T-cell (primary cell): ENCODE data around the gene VPS37C. TPM values are rescaled to one million over a fixed set of nuclear protein-coding genes. Genes with fewer than 3 reads are reported as not detected.
"Not testable (repeated sequence)": the region's sequence is repeated elsewhere in the genome, so short reads cannot be mapped to it uniquely, and the experiment has no call there.

Source experiments
- ATAC-seq, 4 experiments: fragments of 200-7000 bp in 3 of 4; fragments of 150-1000 bp in 1 of 4; cut with Tn5 transposase; replicated peaks in 1 of 4; 1 replicate in 3 of 4; 2 replicates in 1 of 4; pipeline ENCODE4 v1.10.0; 2021; ENCODE audit warnings: moderate library complexity in 3 of 4, mild to moderate bottlenecking in 2 of 4, moderate number of reproducible peaks in 1 of 4
- CTCF ChIA-PET, 2 donors: fragments of 300-600 bp; sonication (Branson Sonifier 250); formaldehyde crosslinking; loops; one replicate each; lab custom pipeline; 2022; ENCODE audit warnings: antibody characterized with exemption in 2 of 2; lab: Charles Lee
- POLR2A ChIA-PET, 2 donors: fragments of 300-600 bp; sonication (Branson Sonifier 250); formaldehyde crosslinking; loops; one replicate each; lab custom pipeline; 2022; ENCODE audit warnings: antibody characterized with exemption in 2 of 2; lab: Charles Lee
- DNase-seq, 35 experiments: peaks; one replicate each; pipeline versions ENCODE4 v3.0.0 to v3.0.0-alpha.2; 2013 to 2023
- H3K27ac ChIP-seq: one replicate; pipeline ENCODE4 v1.5.1; 2013; ENCODE audit warnings: low read length
- H3K27me3 ChIP-seq, 2 experiments: replicated peaks in 1 of 2; 1 replicate in 1 of 2; 2 replicates in 1 of 2; pipeline versions ENCODE4 v1.6.1 to v1.7.0; 2013; ENCODE audit warnings: low read length in 1 of 2, mixed read lengths in 1 of 2; ENCODE audit not compliant: control insufficient read depth in 2 of 2, insufficient read depth in 2 of 2; ENCODE audit errors: extremely low read depth in 1 of 2
- H3K36me3 ChIP-seq, 2 donors: 1 replicate in 1 of 2; 2 replicates in 1 of 2; pipeline versions ENCODE4 v1.6.1 to v1.7.0; 2013; ENCODE audit warnings: low read length in 1 of 2; ENCODE audit not compliant: control insufficient read depth in 2 of 2, insufficient read depth in 1 of 2; ENCODE audit errors: extremely low read depth in 1 of 2
- H3K4me1 ChIP-seq, 2 experiments: 1 replicate in 1 of 2; 2 replicates in 1 of 2; pipeline versions ENCODE4 v1.6.1 to v1.7.0; 2013; ENCODE audit warnings: low read length in 2 of 2, mixed read lengths in 1 of 2; ENCODE audit not compliant: insufficient read depth in 2 of 2, control insufficient read depth in 1 of 2; ENCODE audit errors: extremely low read depth in 1 of 2
- H3K4me3 ChIP-seq, 2 donors: 1 replicate in 1 of 2; 2 replicates in 1 of 2; pipeline versions ENCODE4 v1.5.1 to v1.7.0; 2013; ENCODE audit warnings: mild to moderate bottlenecking in 2 of 2, low read length in 1 of 2, moderate library complexity in 1 of 2; ENCODE audit not compliant: control insufficient read depth in 1 of 2; ENCODE audit errors: extremely low read depth in 1 of 2
- H3K9me3 ChIP-seq: 2 replicates; pipeline ENCODE4 v1.7.0; 2013
- H3K27ac Mint-ChIP-seq, 2 donors: one replicate each; pipeline ENCODE4 v1.8.0; 2020 to 2021; ENCODE audit warnings: mild to moderate bottlenecking in 2 of 2, mixed read lengths in 2 of 2
- H3K27me3 Mint-ChIP-seq, 2 donors: one replicate each; pipeline ENCODE4 v1.8.0; 2021 to 2022; ENCODE audit warnings: mixed read lengths in 2 of 2
- H3K36me3 Mint-ChIP-seq: one replicate; pipeline ENCODE4 v1.8.0; 2021; ENCODE audit warnings: mixed read lengths
- H3K4me1 Mint-ChIP-seq, 3 donors: one replicate each; pipeline ENCODE4 v1.8.0; 2020 to 2022; ENCODE audit warnings: mixed read lengths in 3 of 3, mild to moderate bottlenecking in 1 of 3
- H3K4me3 Mint-ChIP-seq, 3 donors: one replicate each; pipeline ENCODE4 v1.8.0; 2020 to 2022; ENCODE audit warnings: mild to moderate bottlenecking in 3 of 3, mixed read lengths in 3 of 3, moderate library complexity in 3 of 3
- H3K9me3 Mint-ChIP-seq, 3 donors: one replicate each; pipeline ENCODE4 v1.8.0; 2020 to 2022; ENCODE audit warnings: mixed read lengths in 3 of 3
- WGBS: methylation state at CpG from one replicate; pipeline ENCODE4 v1.1.5; 2013; ENCODE audit warnings: missing lambda C conversion rate; ENCODE audit not compliant: insufficient coverage; 5-methylcytosine and 5-hydroxymethylcytosine counted together
- total RNA-seq, 35 experiments: library from RNA in 6 of 35; stranded (reverse) in 6 of 35; fragments of 120-200 nt in 1 of 35; gene quantifications; one replicate each; pipeline versions ENCODE4 v1.2.1 to v1.2.4 and lab custom pipeline; 2013 to 2026

Gene VPS37C
- total RNA-seq, 5 donors from 2014 or later (not counting 1 experiment from before 2014, with no cell fraction given) = 3.3 to 7.9 (median 7.3) TPM

DNA sequence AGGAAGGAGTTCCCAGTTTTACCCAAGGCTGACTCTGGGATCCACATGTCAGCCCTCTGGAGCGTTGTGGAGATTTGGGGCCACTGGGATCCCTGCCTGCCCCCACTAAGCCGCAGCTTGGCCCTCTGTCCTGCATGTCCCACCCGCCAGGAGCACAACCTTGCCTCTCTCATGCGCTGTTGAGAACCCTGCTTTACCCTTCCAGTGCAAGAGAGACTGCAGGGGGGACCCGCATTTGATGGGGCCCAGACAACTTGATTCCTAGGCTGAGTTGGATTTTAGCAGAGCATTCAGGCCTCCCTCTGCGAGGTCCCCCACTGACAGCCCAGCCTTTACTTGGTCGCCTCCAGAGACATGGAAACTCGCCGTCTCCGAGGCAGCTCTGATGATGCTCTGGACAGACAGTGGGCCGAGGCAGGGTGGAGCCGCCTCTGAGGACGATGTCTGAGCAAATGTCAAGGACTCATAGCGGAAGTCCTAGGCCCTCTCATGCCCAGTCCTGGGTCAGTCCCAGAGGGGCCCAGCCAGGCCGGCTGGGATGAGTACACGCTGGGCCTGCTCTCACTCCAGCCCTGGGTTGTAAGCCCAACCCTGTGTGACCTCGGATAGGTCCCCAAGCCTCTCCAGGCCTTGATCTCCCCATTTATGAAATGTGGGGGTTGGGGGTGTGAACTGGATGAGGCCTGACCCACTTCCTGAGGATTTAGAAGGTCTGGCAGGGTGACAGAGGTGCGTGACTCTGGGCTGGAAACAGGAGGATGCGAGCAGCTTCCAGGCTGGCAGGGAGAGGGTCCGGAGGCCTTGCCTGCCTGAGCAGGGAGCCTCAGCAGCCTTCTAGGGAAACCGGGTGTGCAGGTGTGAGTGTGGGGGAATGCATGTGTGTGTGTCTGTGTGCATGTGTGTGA, 58.3 kb downstream of the VPS37C start:
- ATAC-seq (peak; percentile 18 to 53 (median 44)), DNase-seq (peak in 8 of 35 experiments; percentile 25 to 52 (median 32))
- no peaks in the 10 kb centered on the region for H3K9me3 Mint-ChIP-seq
- Histone ChIP-seq H3K27me3 (no peaks in the 10 kb centered on the region), H3K4me3 (peak overlapping the region; percentile 93 to 94), H3K9me3 (no peaks in the 10 kb centered on the region), H3K27ac (peak overlapping the region; percentile 95), H3K36me3 (peaks cover 0 to 18% of the 10 kb centered on the region in 2 donors), H3K4me1 (peaks cover 38 to 58% of the 10 kb centered on the region in 2 experiments)
- CTCF ChIA-PET = interaction anchor here in 1 of 2 donors (1.2 kb wide), 2 partner anchors 13 to 19 kb away, joined by 4 read pairs; no protein-coding TSS in a partner anchor
- whole genome bisulfite sequencing = 1% methylated on average over 19 of the region's 21 CpGs
- no peaks in the 10 kb centered on the region for H3K27me3 Mint-ChIP-seq
- POLR2A ChIA-PET = interaction anchor here (1.0 to 1.2 kb wide), 3 partner anchors 8 to 11 kb away, joined by 3 to 5 read pairs (median 4); no protein-coding TSS in a partner anchor
- no peak overlapping the region for H3K4me3 Mint-ChIP-seq
- peaks cover 16% of the 10 kb centered on the region for H3K36me3 Mint-ChIP-seq
- no peak overlapping the region for H3K27ac Mint-ChIP-seq
- H3K4me1 Mint-ChIP-seq = peaks cover 41 to 48% (median 45%) of the 10 kb centered on the region in 3 donors

DNA sequence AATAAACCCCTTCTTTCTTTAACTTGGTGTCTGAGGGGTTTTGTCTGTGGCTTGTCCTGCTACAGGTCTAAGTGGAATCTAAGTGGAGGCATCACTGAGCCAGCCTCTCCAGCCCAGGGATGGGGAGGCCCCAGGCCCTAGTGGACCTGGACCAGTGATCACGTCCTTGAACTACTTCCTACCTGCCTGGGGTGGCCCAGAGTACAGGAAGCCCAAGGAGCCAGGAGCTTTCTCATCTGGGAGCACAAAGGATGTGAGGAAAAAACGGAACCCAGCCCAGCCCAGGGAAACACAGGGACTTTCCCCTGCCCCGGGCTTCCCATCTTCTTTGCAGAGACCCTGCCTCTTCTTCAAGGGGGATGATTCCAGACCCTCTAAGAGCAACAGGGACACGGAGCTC, 62.4 kb downstream of the VPS37C start:
- no peak overlapping the region for H3K27ac Mint-ChIP-seq
- no peaks in the 10 kb centered on the region for H3K9me3 Mint-ChIP-seq
- Histone ChIP-seq H3K4me3 (no peak overlapping the region), H3K4me1 (peaks cover 13 to 28% of the 10 kb centered on the region in 2 experiments), H3K9me3 (no peaks in the 10 kb centered on the region), H3K27me3 (no peaks in the 10 kb centered on the region), H3K36me3 (no peaks in the 10 kb centered on the region), H3K27ac (no peak overlapping the region)
- POLR2A ChIA-PET = no interaction called here
- ATAC-seq (no peak), DNase-seq (no peak)
- H3K4me1 Mint-ChIP-seq = peaks cover 21 to 27% (median 26%) of the 10 kb centered on the region in 3 donors
- 48% methylated on average over 3 of the region's 4 CpGs for WGBS
- CTCF ChIA-PET = no interaction called here
- no peak overlapping the region for H3K4me3 Mint-ChIP-seq
- no peaks in the 10 kb centered on the region for H3K27me3 Mint-ChIP-seq
- H3K36me3 Mint-ChIP-seq = peaks cover 4% of the 10 kb centered on the region

DNA sequence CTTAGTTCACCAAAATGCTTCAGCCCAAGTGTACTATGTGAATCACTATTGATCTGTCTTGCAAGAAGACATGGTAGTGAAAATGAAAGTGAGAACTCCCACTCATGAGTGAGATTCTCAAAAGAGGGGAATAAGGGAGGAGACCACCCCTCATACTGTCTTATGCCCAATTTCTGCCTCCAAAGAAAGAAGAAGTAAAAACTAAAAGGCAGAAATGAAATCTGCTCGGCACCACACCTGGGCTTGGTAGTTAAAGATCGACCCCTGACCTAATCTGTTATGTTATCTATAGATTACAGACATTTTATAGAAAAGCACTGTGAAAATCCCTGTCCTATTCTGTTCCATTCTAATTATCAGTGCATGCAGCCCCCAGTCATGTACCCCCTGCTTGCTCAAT, 63.0 kb downstream of the VPS37C start:
- CTCF ChIA-PET, H3K27me3 Mint-ChIP-seq, DNase-seq, H3K9me3 Mint-ChIP-seq, H3K27ac ChIP-seq, H3K9me3 ChIP-seq, H3K36me3 ChIP-seq, H3K27me3 ChIP-seq, H3K4me3 ChIP-seq, H3K36me3 Mint-ChIP-seq, H3K4me3 Mint-ChIP-seq, ATAC-seq, H3K27ac Mint-ChIP-seq: not testable (repeated sequence)
- H3K4me1 ChIP-seq = peaks cover 14 to 27% of the 10 kb centered on the region in 2 experiments
- POLR2A ChIA-PET = interaction anchor here (0.6 to 0.7 kb wide), 2 partner anchors 12 to 33 kb away, joined by 3 to 7 read pairs; no protein-coding TSS in a partner anchor
- WGBS = no CpG with 5 or more reads among the region's 2 CpGs
- H3K4me1 Mint-ChIP-seq = peaks cover 23 to 27% (median 26%) of the 10 kb centered on the region in 3 donors

DNA sequence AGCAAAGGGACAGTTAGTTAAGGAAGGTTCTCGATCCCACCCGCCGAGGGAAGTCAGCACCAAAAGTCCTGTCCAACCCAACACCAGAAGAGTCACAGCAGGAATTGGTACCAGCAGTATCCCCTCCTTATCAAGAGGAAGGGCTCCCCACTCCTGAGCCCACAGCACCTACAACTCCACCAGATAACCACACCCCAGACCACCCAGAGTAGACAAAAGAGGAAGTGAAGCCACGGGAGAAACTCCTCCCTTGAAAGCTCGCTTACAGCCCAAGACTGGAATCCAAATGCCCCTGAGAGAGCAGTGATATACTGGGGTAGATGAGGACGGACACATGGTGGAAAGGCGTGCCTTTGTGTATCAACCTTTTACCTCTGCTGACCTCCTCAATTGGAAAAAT, 66.2 kb downstream of the VPS37C start:
- Histone ChIP-seq H3K4me1 (peaks cover 32 to 47% of the 10 kb centered on the region in 2 experiments), H3K27ac (peak overlapping the region; percentile 14), H3K36me3 (no peaks in the 10 kb centered on the region), H3K27me3 (no peaks in the 10 kb centered on the region), H3K9me3 (no peaks in the 10 kb centered on the region), H3K4me3 (no peak overlapping the region)
- ChIA-PET POLR2A (no interaction called here), CTCF (no interaction called here)
- Mint-ChIP-seq H3K36me3 (no peaks in the 10 kb centered on the region), H3K27me3 (no peaks in the 10 kb centered on the region), H3K27ac (peak overlapping the region in 1 of 2 donors; percentile 85), H3K4me1 (peaks cover 51 to 57% (median 54%) of the 10 kb centered on the region in 3 donors), H3K4me3 (peak overlapping the region in 1 of 3 donors; percentile 52), H3K9me3 (no peaks in the 10 kb centered on the region)
- no peak for ATAC-seq
- WGBS = no CpG with 5 or more reads among the region's 7 CpGs
- DNase-seq = peak in 1 of 35 experiments; percentile 11

DNA sequence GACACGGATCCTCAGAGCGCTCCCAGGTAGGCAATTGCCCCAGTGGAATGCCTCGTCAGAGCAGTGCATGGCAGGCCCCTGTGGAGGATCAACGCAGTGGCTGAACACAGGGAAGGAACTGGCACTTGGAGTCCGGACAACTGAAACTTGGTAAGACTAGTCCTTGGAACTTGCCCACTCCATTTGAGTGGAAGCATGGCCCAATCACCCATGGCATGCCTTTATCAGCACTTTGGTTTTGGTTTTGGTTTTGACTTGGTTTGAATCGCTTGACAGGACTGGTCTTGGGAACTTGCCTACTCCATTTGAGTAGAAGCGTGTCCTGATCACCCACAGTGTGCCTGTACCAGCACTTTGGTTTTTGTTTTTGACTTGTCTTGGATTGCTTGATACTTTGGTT, 67.1 kb downstream of the VPS37C start:
- H3K36me3 ChIP-seq, CTCF ChIA-PET, H3K36me3 Mint-ChIP-seq, H3K4me3 ChIP-seq, H3K27ac ChIP-seq, H3K27me3 ChIP-seq, H3K9me3 Mint-ChIP-seq, ATAC-seq, POLR2A ChIA-PET, H3K9me3 ChIP-seq, H3K27me3 Mint-ChIP-seq: not testable (repeated sequence)
- Mint-ChIP-seq H3K4me1 (peaks cover 51 to 57% (median 56%) of the 10 kb centered on the region in 3 donors), H3K4me3 (peak overlapping the region; percentile 7 to 52 (median 9)), H3K27ac (peak overlapping the region; percentile 65 to 85)
- peaks cover 31 to 47% of the 10 kb centered on the region in 2 experiments for H3K4me1 ChIP-seq
- WGBS = 88% methylated on average over 7 of the region's 7 CpGs
- peak in 1 of 35 experiments; percentile 0 for DNase-seq

DNA sequence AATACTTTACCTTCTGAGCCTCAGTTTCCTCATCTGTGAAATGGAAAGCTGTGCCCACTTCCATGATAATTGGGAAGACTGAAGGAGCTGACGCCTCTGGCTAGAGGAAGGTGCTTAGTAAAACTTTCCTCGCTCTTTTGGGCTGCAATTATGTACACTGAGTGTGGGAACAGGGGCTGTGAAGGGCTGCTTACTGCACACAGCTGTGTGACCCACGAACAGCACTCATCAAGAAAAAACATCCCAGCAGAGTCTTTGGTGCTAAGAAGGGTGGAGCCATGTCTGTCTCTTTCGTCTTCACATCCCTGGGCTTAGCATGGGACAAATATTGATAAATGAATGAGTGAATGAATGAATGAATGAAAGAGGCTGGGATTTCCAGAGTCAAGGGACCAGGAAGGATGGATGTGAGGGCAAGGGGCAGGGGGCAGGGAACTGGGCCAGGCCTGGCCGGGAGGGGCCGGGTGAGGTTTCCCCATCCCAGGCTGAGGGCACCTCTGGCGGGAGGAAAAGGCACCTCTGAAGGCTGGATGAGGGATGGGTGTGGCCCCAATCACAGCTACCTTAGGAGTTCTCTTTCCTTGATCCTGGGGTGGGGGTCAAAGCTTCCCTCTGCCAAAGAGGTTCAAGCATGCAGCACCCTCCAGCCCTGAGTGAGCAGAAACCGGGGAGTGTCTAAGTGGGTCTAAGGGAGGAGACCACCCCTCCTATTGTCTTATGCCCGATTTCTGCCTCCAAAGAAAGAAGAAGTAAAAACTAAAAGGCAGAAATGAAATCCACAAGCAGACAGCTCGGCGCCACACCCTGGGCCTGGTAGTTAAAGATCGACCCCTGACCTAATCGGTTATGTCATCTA, 68.1 kb downstream of the VPS37C start:
- ATAC-seq (peak in 2 of 4 experiments; percentile 34 to 48), DNase-seq (peak in 2 of 35 experiments; percentile 0 to 5)
- WGBS = 82% methylated on average over 4 of the region's 13 CpGs
- Histone ChIP-seq H3K4me3 (no peak overlapping the region), H3K4me1 (peaks cover 27 to 43% of the 10 kb centered on the region in 2 experiments), H3K36me3 (no peaks in the 10 kb centered on the region), H3K27me3 (no peaks in the 10 kb centered on the region), H3K9me3 (no peaks in the 10 kb centered on the region), H3K27ac (peak overlapping the region; percentile 88)
- CTCF ChIA-PET = interaction anchor here in 1 of 2 donors (1.4 kb wide), 1 partner anchor 22 kb away, joined by 3 read pairs; no protein-coding TSS in a partner anchor
- Mint-ChIP-seq H3K4me3 (peak overlapping the region in 2 of 3 donors; percentile 66 to 68), H3K9me3 (no peaks in the 10 kb centered on the region), H3K4me1 (peaks cover 51 to 58% (median 57%) of the 10 kb centered on the region in 3 donors), H3K36me3 (no peaks in the 10 kb centered on the region), H3K27ac (peak overlapping the region; percentile 78 to 99), H3K27me3 (no peaks in the 10 kb centered on the region)
- POLR2A ChIA-PET = no interaction called here
